ENCODE data around the gene STK10. TPM values are rescaled to one million over a fixed set of nuclear protein-coding genes. Genes with fewer than 3 reads are reported as not detected.

STK10 gene
- total RNA-seq, 4 donors from 2014 or later = 32.6 to 61.6 (median 43.1) TPM

- no peak for TF ChIP-seq CTCF (IDR thresholded peaks at IDR 0.05; ENCODE audit: low read depth)
Observed at GRCh38 chr5:172046593-172046992, 141.4 kb downstream of the STK10 start.

- no peak for TF ChIP-seq CTCF (IDR thresholded peaks at IDR 0.05; ENCODE audit: low read depth)
Observed at GRCh38 chr5:172045315-172045632, 142.8 kb downstream of the STK10 start.

- no peak for TF ChIP-seq CTCF (IDR thresholded peaks at IDR 0.05; ENCODE audit: low read depth)
Observed at GRCh38 chr5:172044631-172045314, 143.3 kb downstream of the STK10 start.

- no peak for TF ChIP-seq CTCF (IDR thresholded peaks at IDR 0.05; ENCODE audit: low read depth)
Observed at GRCh38 chr5:172043865-172044264, 144.2 kb downstream of the STK10 start.

- no peak for TF ChIP-seq CTCF (IDR thresholded peaks at IDR 0.05; ENCODE audit: low read depth)
Observed at GRCh38 chr5:172042183-172042582, 145.8 kb downstream of the STK10 start.

GRCh38 chr5:172038167-172038566 is 149.9 kb downstream of the STK10 start:
- TF ChIP-seq CTCF (IDR thresholded peaks at IDR 0.05; ENCODE audit: low read depth) = no peak

GRCh38 chr5:172035049-172035448 is 153.0 kb downstream of the STK10 start:
- no peak for TF ChIP-seq CTCF (IDR thresholded peaks at IDR 0.05; ENCODE audit: low read depth)
